IMR-90 (cell line): Measurements from ENCODE around the gene RPL15. TPM values are rescaled to one million over a fixed set of nuclear protein-coding genes. Genes with fewer than 3 reads are reported as not detected.

Experiments used
- ATAC-seq: fragments of 200-7000 bp; cut with Tn5 transposase; 2 replicates; pipeline ENCODE4 v1.9.1; 2020; ENCODE audit warnings: low read depth, mild to moderate bottlenecking, moderate library complexity
- BruUV-seq: library from RNA; stranded (reverse); fragments of 400-500 nt; replicated peaks from 2 replicates; lab custom pipeline; 2021; lab: Mats Ljungman, UMichigan
- CTCF ChIA-PET: fragments of 300-600 bp; formaldehyde crosslinking; extraction: SDS; loops from one replicate; lab custom pipeline; 2021; ENCODE audit warnings: antibody characterized with exemption; lab: Yijun Ruan, JAX
- POLR2A ChIA-PET: fragments of 300-600 bp; sonication (Branson Sonifier 250); formaldehyde crosslinking; loops from one replicate; lab custom pipeline; 2022; ENCODE audit warnings: antibody characterized with exemption; ENCODE audit not compliant: unreplicated experiment; lab: Charles Lee
- DNase-seq: peaks from one replicate; pipeline ENCODE4 v3.0.0; 2013
- H2AFZ ChIP-seq: replicated peaks from 2 replicates; pipeline ENCODE3; 2013; ENCODE audit warnings: low read length, mild to moderate bottlenecking; ENCODE audit not compliant: poor library complexity
- H2AK5ac ChIP-seq: 2 replicates; pipeline ENCODE4 v1.6.1; 2013; ENCODE audit warnings: low read depth, low read length, inconsistent platforms
- H2AK9ac ChIP-seq: replicated peaks from 2 replicates; pipeline ENCODE3; 2013; ENCODE audit warnings: mild to moderate bottlenecking, low read depth, low read length, moderate library complexity; ENCODE audit not compliant: poor library complexity
- H2BK120ac ChIP-seq: 2 replicates; pipeline ENCODE4 v1.6.1; 2013; ENCODE audit warnings: low read depth, low read length, inconsistent platforms
- H2BK15ac ChIP-seq: 3 replicates; pipeline ENCODE4 v1.6.1; 2013; ENCODE audit warnings: low read depth, low read length, inconsistent platforms
- H2BK20ac ChIP-seq: 2 replicates; pipeline ENCODE4 v1.6.1; 2013; ENCODE audit warnings: low read depth, mild to moderate bottlenecking, inconsistent platforms, low read length, moderate library complexity
- H2BK5ac ChIP-seq: 2 replicates; pipeline ENCODE4 v1.6.1; 2013; ENCODE audit warnings: mild to moderate bottlenecking, low read depth, low read length, inconsistent platforms; ENCODE audit not compliant: poor library complexity, severe bottlenecking
- H3K14ac ChIP-seq: replicated peaks from 2 replicates; pipeline ENCODE4 v1.6.1; 2013; ENCODE audit warnings: low read depth, low read length, inconsistent platforms
- H3K18ac ChIP-seq: 2 replicates; pipeline ENCODE4 v1.6.1; 2013; ENCODE audit warnings: low read depth, low read length, control low read depth
- H3K23ac ChIP-seq: 2 replicates; pipeline ENCODE4 v1.6.1; 2013; ENCODE audit warnings: low read depth, low read length, inconsistent platforms
- H3K27ac ChIP-seq: 2 replicates; pipeline ENCODE4 v1.5.1; 2013; ENCODE audit warnings: mild to moderate bottlenecking, control low read depth, low read length; ENCODE audit not compliant: insufficient read depth
- H3K27me3 ChIP-seq: 2 replicates; pipeline ENCODE4 v1.6.1; 2013; ENCODE audit warnings: low read length; ENCODE audit not compliant: control insufficient read depth, insufficient read depth
- H3K36me3 ChIP-seq: 2 replicates; pipeline ENCODE4 v1.6.1; 2013; ENCODE audit warnings: low read length, mixed read lengths; ENCODE audit not compliant: control insufficient read depth, insufficient read depth
- H3K4ac ChIP-seq: 2 replicates; pipeline ENCODE4 v1.6.1; 2013; ENCODE audit warnings: low read depth, low read length, inconsistent platforms
- H3K4me1 ChIP-seq: 2 replicates; pipeline ENCODE4 v1.6.1; 2013; ENCODE audit warnings: low read length, mixed read lengths; ENCODE audit not compliant: control insufficient read depth, insufficient read depth
- H3K4me2 ChIP-seq: 2 replicates; pipeline ENCODE4 v1.6.1; 2013; ENCODE audit warnings: low read depth, mild to moderate bottlenecking, control low read depth, low read length, moderate library complexity
- H3K4me3 ChIP-seq: 2 replicates; pipeline ENCODE4 v1.5.1; 2013; ENCODE audit warnings: low read depth, mild to moderate bottlenecking, control low read depth, low read length, moderate library complexity; ENCODE audit not compliant: insufficient read depth
- H3K56ac ChIP-seq: 2 replicates; pipeline ENCODE4 v1.6.1; 2013; ENCODE audit warnings: low read length, inconsistent platforms; ENCODE audit not compliant: insufficient read depth; ENCODE audit errors: extremely low read depth
- H3K79me1 ChIP-seq, 2 experiments: 2 replicates each; pipeline ENCODE4 v1.6.1; 2013; ENCODE audit warnings: low read length in 2 of 2, inconsistent platforms in 1 of 2, low read depth in 1 of 2
- H3K9ac ChIP-seq: 2 replicates; pipeline ENCODE4 v1.6.1; 2013; ENCODE audit warnings: low read depth, low read length, control low read depth
- H3K9me1 ChIP-seq: 2 replicates; pipeline ENCODE4 v1.6.1; 2013; ENCODE audit warnings: low read length, inconsistent platforms; ENCODE audit not compliant: insufficient read depth
- H3K9me3 ChIP-seq: 2 replicates; pipeline ENCODE4 v1.6.1; 2013; ENCODE audit warnings: low read length; ENCODE audit not compliant: control insufficient read depth, insufficient read depth
- H4K20me1 ChIP-seq: 2 replicates; pipeline ENCODE4 v1.6.1; 2013; ENCODE audit warnings: low read length, inconsistent platforms; ENCODE audit not compliant: insufficient read depth
- H4K5ac ChIP-seq: 2 replicates; pipeline ENCODE4 v1.6.1; 2013; ENCODE audit warnings: mild to moderate bottlenecking, low read depth, low read length, control low read depth
- H4K8ac ChIP-seq, 2 experiments: 2 replicates each; pipeline ENCODE4 v1.6.1; 2013; ENCODE audit warnings: low read depth in 2 of 2, low read length in 2 of 2, control low read depth in 1 of 2, inconsistent platforms in 1 of 2
- H4K91ac ChIP-seq: 2 replicates; pipeline ENCODE4 v1.6.1; 2013; ENCODE audit warnings: low read depth, low read length, inconsistent platforms; ENCODE audit not compliant: insufficient read depth
- BHLHE40 ChIP-seq: fragments of 150-350 bp; IDR thresholded peaks from 2 replicates; pipeline ENCODE4 v1.6.1; 2016; ENCODE audit warnings: mild to moderate bottlenecking, low read depth, low read length
- CEBPB ChIP-seq: IDR thresholded peaks from 2 replicates; pipeline ENCODE4 v1.6.1; 2012; ENCODE audit warnings: low read depth, low read length, improper control_type of control experiment
- ELK1 ChIP-seq: fragments of 150-350 bp; IDR thresholded peaks from 2 replicates; pipeline ENCODE4 v1.6.1; 2016; ENCODE audit warnings: low read depth, mild to moderate bottlenecking, low read length, moderate library complexity, borderline replicate concordance
- FOS ChIP-seq: fragments of 150-350 bp; IDR thresholded peaks from 2 replicates; pipeline ENCODE4 v1.6.1; 2016; ENCODE audit warnings: low read depth, low read length
- MAFK ChIP-seq: IDR thresholded peaks from 2 replicates; pipeline ENCODE4 v1.6.1; 2012; ENCODE audit warnings: low read depth, low read length, improper control_type of control experiment
- MAZ ChIP-seq: IDR thresholded peaks from 2 replicates; pipeline ENCODE4 v1.6.1; 2012; ENCODE audit warnings: low read depth, mild to moderate bottlenecking, low read length, improper control_type of control experiment, moderate library complexity, borderline replicate concordance
- NFE2L2 ChIP-seq: fragments of 150-350 bp; IDR thresholded peaks from 2 replicates; pipeline ENCODE4 v1.6.1; 2016; ENCODE audit warnings: low read depth, mild to moderate bottlenecking, low read length
- POLR2A ChIP-seq: IDR thresholded peaks from 2 replicates; pipeline ENCODE4 v1.6.1; 2012; ENCODE audit warnings: mild to moderate bottlenecking, low read depth, low read length
- RAD21 ChIP-seq: IDR thresholded peaks from 2 replicates; pipeline ENCODE4 v1.6.1; 2012; ENCODE audit warnings: low read length, improper control_type of control experiment
- RCOR1 ChIP-seq: IDR thresholded peaks from 2 replicates; pipeline ENCODE4 v1.6.1; 2012; ENCODE audit warnings: mild to moderate bottlenecking, low read length, improper control_type of control experiment; ENCODE audit not compliant: insufficient replicate concordance
- RFX5 ChIP-seq: IDR thresholded peaks from 2 replicates; pipeline ENCODE4 v1.8.0; 2012; ENCODE audit warnings: low read depth, mild to moderate bottlenecking, low read length, moderate library complexity
- SMC3 ChIP-seq: fragments of 150-350 bp; IDR thresholded peaks from 2 replicates; pipeline ENCODE4 v1.6.1; 2016; ENCODE audit warnings: low read depth, mild to moderate bottlenecking, antibody characterized with exemption, low read length, moderate library complexity
- USF2 ChIP-seq: fragments of 150-350 bp; IDR thresholded peaks from 2 replicates; pipeline ENCODE4 v1.6.1; 2017; ENCODE audit warnings: mild to moderate bottlenecking, antibody characterized with exemption, low read length, low read depth
- dilution Hi-C: fragments of 300-500 bp; cut with HindIII; formaldehyde crosslinking; loops from one replicate; pipeline ENCODE4 v1.14.3; 2018; ENCODE audit warnings: low sequenced_read_pairs; ENCODE audit not compliant: unreplicated experiment
- in situ Hi-C: fragments of 300-500 bp; cut with MboI; formaldehyde crosslinking; loops from 3 replicates; pipeline ENCODE4 v1.14.3; 2019; ENCODE audit warnings: low sequenced_read_pairs, inconsistent platforms, mixed read lengths
- intact Hi-C: fragments of 100-400 bp; cut with micrococcal nuclease; formaldehyde crosslinking; loops from 2 replicates; pipeline ENCODE4 v1.10.0; 2022
- polyA plus RNA-seq, 3 experiments: library from polyadenylated mRNA; depleted of rRNA; stranded (reverse); fragments of >200 nt; gene quantifications; 2 replicates each; pipeline ENCODE4 v1.2.3, GENCODE V29; 2012; ENCODE audit warnings: low replicate concordance in 1 of 3
- total RNA-seq: library from RNA; depleted of rRNA; stranded (reverse); fragments of >200 nt; gene quantifications from 2 replicates; pipeline ENCODE4 v1.2.3, GENCODE V29; 2012

RPL15 gene
- total and polyA plus RNA-seq, 2 of the 4 experiments (the other 2 are of a cell fraction): 1,419 to 4,701 TPM

- ChIA-PET CTCF (no interaction called here), POLR2A (no interaction called here)
Measured at GRCh38 chr3:23950293-23950692, 33.4 kb downstream of the RPL15 start.

More at GRCh38 chr3:23950293-23950692, 33.4 kb downstream of the RPL15 start:
- Histone ChIP-seq H3K18ac (no peak overlapping the region), H2BK20ac (no peak overlapping the region), H4K91ac (no peak overlapping the region), H2BK15ac (no peak overlapping the region), H2AK9ac (no peak overlapping the region), H3K4me2 (peak overlapping the region; percentile 84), H2BK120ac (no peak overlapping the region), H3K79me1 (peaks cover 32 to 79% of the 10 kb centered on the region in 2 experiments), H3K36me3 (no peaks in the 10 kb centered on the region; the same call in 1 of the 2 replicates), H2AFZ (no peak overlapping the region), H4K5ac (no peak overlapping the region), H3K27ac (no peak overlapping the region), H3K4ac (no peak overlapping the region), H3K9me3 (no peaks in the 10 kb centered on the region), H4K8ac (no peak overlapping the region), H3K4me1 (peaks cover 11% of the 10 kb centered on the region), H2AK5ac (no peak overlapping the region), H2BK5ac (no peak overlapping the region), H3K27me3 (no peaks in the 10 kb centered on the region), H3K56ac (no peak overlapping the region), H3K9me1 (peaks cover 3% of the 10 kb centered on the region; the same call in 1 of the 2 replicates), H3K9ac (no peak overlapping the region), H3K4me3 (no peak overlapping the region), H3K14ac (no peak overlapping the region), H3K23ac (peak overlapping the region; percentile 52; the same call in 1 of the 2 replicates), H4K20me1 (peaks cover 76% of the 10 kb centered on the region)
- no TSS peak for BruUV-seq
- DNase-seq: no peak
- TF ChIP-seq ELK1 (no peak), NFE2L2 (no peak), RCOR1 (no peak), FOS (no peak), CEBPB (no peak), SMC3 (no peak), RFX5 (no peak), RAD21 (no peak), MAFK (no peak), BHLHE40 (no peak), POLR2A (no peak), USF2 (no peak), MAZ (no peak)
- ATAC-seq: no peak
- dilution Hi-C loops: no loop called here
- intact Hi-C loops: no loop called here
- in situ Hi-C loops: no loop called here
